Prostate gland (tissue), 2 donors: Measurements from ENCODE around the gene REG4. TPM values are rescaled to one million over a fixed set of nuclear protein-coding genes. Genes with fewer than 3 reads are reported as not detected.
A peak's percentile ranks its signal among the peaks of the same experiment; 100 is the strongest.

ENCODE experiments used
- DNase-seq: peaks from one replicate; pipeline ENCODE4 v3.0.0-alpha.2; 2019; ENCODE audit warnings: low spot score
- H3K27ac ChIP-seq, 2 donors: fragments of 200-600 bp; sonication (generic); 2 replicates each; pipeline ENCODE4 v1.5.1; 2017 to 2019
- H3K27me3 ChIP-seq: fragments of 200-600 bp; sonication (generic); replicated peaks from 2 replicates; pipeline ENCODE4 v1.5.1; 2019; ENCODE audit not compliant: insufficient read depth
- H3K36me3 ChIP-seq, 2 donors: fragments of 200-600 bp; sonication (generic); 1 replicate in 1 of 2; 2 replicates in 1 of 2; pipeline versions ENCODE4 v1.5.1 to v1.8.1; 2017 to 2019
- H3K4me1 ChIP-seq: fragments of 200-600 bp; sonication (generic); replicated peaks from 2 replicates; pipeline ENCODE4 v1.5.1; 2019
- H3K4me3 ChIP-seq, 2 donors: fragments of 200-600 bp; sonication (generic); 2 replicates each; pipeline ENCODE4 v1.5.1; 2017 to 2019
- H3K9me3 ChIP-seq: fragments of 200-600 bp; sonication (generic); 2 replicates; pipeline ENCODE4 v1.5.1; 2017
- POLR2A ChIP-seq: fragments of 450-650 bp; IDR thresholded peaks from one replicate; pipeline ENCODE4 v1.6.1; 2016; ENCODE audit warnings: antibody characterized with exemption, mild to moderate bottlenecking
- POLR2AphosphoS5 ChIP-seq: sonication (generic); formaldehyde crosslinking; IDR thresholded peaks from one replicate; pipeline ENCODE4 v1.6.1; 2017; ENCODE audit warnings: antibody characterized with exemption
- WGBS: methylation state at CpG from one replicate; pipeline ENCODE4 v1.1.5; 2018; 5-methylcytosine and 5-hydroxymethylcytosine counted together
- intact Hi-C: fragments of 100-400 bp; cut with DNase I; formaldehyde crosslinking; loops from one replicate; pipeline ENCODE4 v1.14.2; 2022
- total RNA-seq, 2 donors: library from RNA; depleted of rRNA; stranded (reverse); fragments of >200 nt; gene quantifications; one replicate each; pipeline ENCODE4 v1.1.0, GENCODE V29; 2016
- TF ChIP-seq, protein P1 (sequence below), 4 experiments: fragments of 200-600 bp in 2 of 4; fragments of 450-650 bp in 2 of 4; sonication (generic) in 2 of 4; IDR thresholded peaks; 1 replicate in 3 of 4; 2 replicates in 1 of 4; pipeline ENCODE4 v1.5.1; 2016 to 2019; ENCODE audit warnings: antibody characterized with exemption in 4 of 4, mild to moderate bottlenecking in 2 of 4, moderate library complexity in 2 of 4

REG4 gene
- total RNA-seq, 2 donors from 2014 or later, result 0.62 to 2.0 TPM

DNA sequence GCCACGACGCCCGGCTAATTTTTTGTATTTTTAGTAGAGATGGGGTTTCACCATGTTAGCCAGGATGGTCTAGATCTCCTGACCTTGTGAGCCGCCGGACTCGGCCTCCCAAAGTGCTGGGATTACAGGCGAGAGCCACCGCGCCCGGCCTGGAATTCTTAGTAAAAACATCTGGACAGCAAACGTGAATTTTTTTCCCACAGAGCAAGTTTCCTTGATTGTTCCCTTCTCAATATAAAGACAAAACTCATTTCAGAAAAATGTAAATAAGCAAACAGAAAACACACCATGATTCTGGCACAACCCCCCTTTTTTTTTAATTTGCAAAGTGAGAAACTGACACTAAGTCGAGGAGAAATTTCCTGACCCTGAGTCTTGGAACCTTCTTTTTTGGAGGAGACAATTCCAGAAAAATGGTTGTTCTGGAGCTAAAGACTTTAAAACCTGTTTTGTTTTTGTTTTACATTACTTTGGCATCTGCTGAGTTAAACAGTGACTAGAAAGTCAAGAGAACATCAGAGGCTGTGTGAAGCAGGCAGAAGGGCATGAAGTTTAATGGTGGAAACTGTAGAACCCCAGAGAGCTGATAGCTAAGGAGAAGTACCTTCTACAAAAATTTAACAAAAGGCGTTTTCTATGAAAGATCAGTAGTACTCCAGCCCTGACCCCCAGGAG is 32.2 kb downstream of the REG4 start:
- TF ChIP-seq, protein P1, sequence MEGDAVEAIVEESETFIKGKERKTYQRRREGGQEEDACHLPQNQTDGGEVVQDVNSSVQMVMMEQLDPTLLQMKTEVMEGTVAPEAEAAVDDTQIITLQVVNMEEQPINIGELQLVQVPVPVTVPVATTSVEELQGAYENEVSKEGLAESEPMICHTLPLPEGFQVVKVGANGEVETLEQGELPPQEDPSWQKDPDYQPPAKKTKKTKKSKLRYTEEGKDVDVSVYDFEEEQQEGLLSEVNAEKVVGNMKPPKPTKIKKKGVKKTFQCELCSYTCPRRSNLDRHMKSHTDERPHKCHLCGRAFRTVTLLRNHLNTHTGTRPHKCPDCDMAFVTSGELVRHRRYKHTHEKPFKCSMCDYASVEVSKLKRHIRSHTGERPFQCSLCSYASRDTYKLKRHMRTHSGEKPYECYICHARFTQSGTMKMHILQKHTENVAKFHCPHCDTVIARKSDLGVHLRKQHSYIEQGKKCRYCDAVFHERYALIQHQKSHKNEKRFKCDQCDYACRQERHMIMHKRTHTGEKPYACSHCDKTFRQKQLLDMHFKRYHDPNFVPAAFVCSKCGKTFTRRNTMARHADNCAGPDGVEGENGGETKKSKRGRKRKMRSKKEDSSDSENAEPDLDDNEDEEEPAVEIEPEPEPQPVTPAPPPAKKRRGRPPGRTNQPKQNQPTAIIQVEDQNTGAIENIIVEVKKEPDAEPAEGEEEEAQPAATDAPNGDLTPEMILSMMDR (IDR thresholded peaks at IDR 0.05), result no peak
- no peak for TF ChIP-seq POLR2A
- TF ChIP-seq POLR2AphosphoS5, result no peak
- H3K4me3 ChIP-seq, result no peak overlapping the region
- 93% methylated on average over 13 of the region's 13 CpGs for WGBS
- no peak for DNase-seq
- H3K27ac ChIP-seq, result peak overlapping the region; percentile 56 to 66
- no peaks in the 10 kb centered on the region for H3K4me1 ChIP-seq
- H3K36me3 ChIP-seq, result no peaks in the 10 kb centered on the region
- no peaks in the 10 kb centered on the region for H3K9me3 ChIP-seq
- intact Hi-C loops, result no loop called here
- H3K27me3 ChIP-seq, result no peaks in the 10 kb centered on the region

DNA sequence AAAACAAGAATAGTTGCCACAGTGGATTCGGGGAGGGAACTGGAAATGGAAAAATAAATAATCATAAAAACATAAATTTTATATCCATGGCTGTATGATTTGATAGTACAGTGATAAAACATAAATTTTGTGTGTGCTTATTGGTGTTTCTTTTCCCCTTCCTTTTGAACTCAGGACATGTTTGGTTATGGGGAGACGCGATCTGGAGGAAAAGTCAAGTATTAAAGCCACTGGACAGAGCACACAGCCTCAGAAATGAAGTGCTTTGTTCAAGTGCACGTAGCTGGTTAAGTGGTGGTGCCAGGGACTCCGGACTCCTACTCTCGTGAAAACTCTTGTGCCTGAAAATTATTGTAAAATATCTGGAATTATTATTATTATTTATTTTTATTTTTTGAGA is 32.9 kb downstream of the REG4 start:
- no peaks in the 10 kb centered on the region for H3K27me3 ChIP-seq
- peak overlapping the region in 1 of 2 donors; percentile 66 for H3K27ac ChIP-seq
- no peaks in the 10 kb centered on the region for H3K4me1 ChIP-seq
- intact Hi-C loops, result no loop called here
- no peaks in the 10 kb centered on the region for H3K9me3 ChIP-seq
- no peak overlapping the region for H3K4me3 ChIP-seq
- no peak for DNase-seq
- no peak for TF ChIP-seq POLR2AphosphoS5
- TF ChIP-seq POLR2A, result no peak
- TF ChIP-seq, protein P1 (IDR thresholded peaks at IDR 0.05), result no peak
- 95% methylated on average over 6 of the region's 6 CpGs for WGBS
- H3K36me3 ChIP-seq, result no peaks in the 10 kb centered on the region

DNA sequence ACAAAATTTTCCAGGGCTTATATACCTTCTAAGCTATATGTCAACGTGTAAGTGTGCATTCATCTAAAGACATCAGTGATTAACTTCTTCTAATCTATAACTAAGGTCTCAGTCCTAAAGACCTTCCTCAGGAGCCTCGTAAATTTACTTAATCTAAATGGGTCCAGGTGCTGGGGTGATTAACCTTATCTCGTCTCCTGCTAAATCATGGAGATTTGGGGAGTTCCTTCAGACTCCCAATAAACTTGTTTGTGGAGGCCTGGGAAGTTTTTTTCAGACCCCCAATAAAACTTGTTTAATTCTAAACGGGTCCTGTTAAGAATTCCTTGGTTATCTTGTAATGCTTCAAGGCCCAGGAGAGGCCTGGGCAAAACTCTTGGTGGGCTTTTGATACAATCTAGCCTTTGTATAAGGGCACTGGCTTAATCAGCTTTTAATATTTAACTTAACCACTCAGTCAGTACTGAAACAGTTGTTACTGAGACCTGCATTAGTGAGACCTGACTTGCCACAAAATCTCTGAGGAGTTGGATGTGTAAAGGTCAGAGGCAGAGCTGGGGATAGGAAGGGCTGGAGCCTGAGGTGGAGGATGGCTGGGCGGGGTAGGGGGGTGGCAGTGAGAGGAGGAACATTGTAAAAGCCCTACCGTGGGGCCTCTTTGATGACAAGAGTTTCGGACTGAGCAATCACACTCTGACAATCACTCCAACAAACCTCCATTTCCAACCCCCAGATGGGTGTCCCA is 36.3 kb downstream of the REG4 start:
- Histone ChIP-seq H3K9me3 (no peaks in the 10 kb centered on the region), H3K27me3 (no peaks in the 10 kb centered on the region), H3K4me1 (no peaks in the 10 kb centered on the region), H3K36me3 (no peaks in the 10 kb centered on the region), H3K4me3 (no peak overlapping the region), H3K27ac (no peak overlapping the region)
- intact Hi-C loops, result no loop called here
- TF ChIP-seq POLR2AphosphoS5 (no peak), POLR2A (no peak)
- TF ChIP-seq, protein P1 (IDR thresholded peaks at IDR 0.05), result no peak
- no peak for DNase-seq
- WGBS, result 71% methylated on average over 7 of the region's 7 CpGs

DNA sequence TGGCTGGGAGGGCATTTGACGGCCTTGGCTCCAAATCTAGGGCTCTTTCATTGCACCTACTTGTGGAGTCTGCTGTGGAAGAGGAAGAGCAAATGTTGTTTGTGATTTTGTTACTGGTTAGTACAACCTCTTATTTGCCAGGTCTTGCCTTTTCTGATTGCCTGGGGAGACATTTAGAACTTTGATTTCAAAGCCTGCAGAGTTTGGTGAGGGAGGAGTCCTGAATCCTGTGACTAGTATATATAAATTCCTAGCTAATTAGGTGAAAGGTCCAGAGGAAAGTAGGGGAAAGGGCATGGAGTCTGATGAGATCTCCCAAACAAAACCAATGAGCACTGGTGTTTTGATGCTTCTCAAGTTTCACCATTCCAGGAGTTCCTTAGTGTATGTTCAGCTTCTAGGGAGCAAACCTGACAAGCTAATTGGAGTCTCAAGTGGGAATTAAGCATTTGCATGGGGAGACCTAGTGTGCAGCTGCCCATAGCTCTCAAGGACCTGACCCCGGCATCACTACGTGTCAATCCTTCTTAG is 37.5 kb downstream of the REG4 start:
- WGBS, result 83% methylated on average over 3 of the region's 3 CpGs
- H3K9me3 ChIP-seq, result no peaks in the 10 kb centered on the region
- no peaks in the 10 kb centered on the region for H3K27me3 ChIP-seq
- no peaks in the 10 kb centered on the region for H3K4me1 ChIP-seq
- no peak overlapping the region for H3K27ac ChIP-seq
- no peak overlapping the region for H3K4me3 ChIP-seq
- intact Hi-C loops, result no loop called here
- no peaks in the 10 kb centered on the region for H3K36me3 ChIP-seq
- no peak for DNase-seq
- TF ChIP-seq, protein P1 (IDR thresholded peaks at IDR 0.05), result no peak
- TF ChIP-seq POLR2AphosphoS5 (no peak), POLR2A (no peak)
